H1 (cell line): ENCODE data around the gene REPIN1. TPM values are rescaled to one million over a fixed set of nuclear protein-coding genes. Genes with fewer than 3 reads are reported as not detected.

Source experiments
- CTCF ChIA-PET: fragments of 300-600 bp; sonication (Branson Sonifier 250); formaldehyde crosslinking; loops from one replicate; lab custom pipeline; 2021; ENCODE audit not compliant: partially characterized antibody; lab: Charles Lee
- POLR2A ChIA-PET: fragments of 300-600 bp; sonication (Branson Sonifier 250); formaldehyde crosslinking; loops from one replicate; lab custom pipeline; 2021; ENCODE audit warnings: inconsistent platforms; ENCODE audit not compliant: partially characterized antibody; lab: Charles Lee
- DNase-seq, 2 experiments: peaks; one replicate each; pipeline versions ENCODE4 v3.0.0 to v3.0.0-alpha.2; 2010 to 2022; ENCODE audit warnings: low spot score in 2 of 2, low read depth in 1 of 2, mixed read lengths in 1 of 2
- FAIRE-seq: peaks from 2 replicates; lab custom pipeline; 2011; peaks lifted over from hg19 to GRCh38; lab: Jason Lieb, UNC
- H2AFZ ChIP-seq: 2 replicates; pipeline ENCODE4 v1.8.1; 2012; ENCODE audit warnings: low read length, inconsistent platforms
- H2AK5ac ChIP-seq: 2 replicates; pipeline ENCODE4 v1.6.1; 2013; ENCODE audit warnings: low read depth, low read length
- H2BK120ac ChIP-seq: replicated peaks from 2 replicates; pipeline ENCODE3; 2013; ENCODE audit warnings: low read depth, low read length, inconsistent platforms
- H2BK12ac ChIP-seq: 2 replicates; pipeline ENCODE4 v1.6.1; 2013; ENCODE audit warnings: low read depth, low read length
- H2BK15ac ChIP-seq: 2 replicates; pipeline ENCODE4 v1.6.1; 2013; ENCODE audit warnings: low read length
- H2BK20ac ChIP-seq: 2 replicates; pipeline ENCODE4 v1.6.1; 2013; ENCODE audit warnings: low read length
- H2BK5ac ChIP-seq: 2 replicates; pipeline ENCODE4 v1.6.1; 2013; ENCODE audit warnings: low read depth, low read length
- H3K14ac ChIP-seq: 2 replicates; pipeline ENCODE4 v1.6.1; 2013; ENCODE audit warnings: inconsistent platforms; ENCODE audit not compliant: insufficient read length
- H3K18ac ChIP-seq: 2 replicates; pipeline ENCODE4 v1.6.1; 2013; ENCODE audit warnings: low read length; ENCODE audit errors: extremely low read depth
- H3K23ac ChIP-seq: 2 replicates; pipeline ENCODE4 v1.6.1; 2013; ENCODE audit warnings: inconsistent platforms; ENCODE audit not compliant: insufficient read length
- H3K23me2 ChIP-seq: 2 replicates; pipeline ENCODE4 v1.6.1; 2013; ENCODE audit warnings: low read depth, low read length
- H3K27ac ChIP-seq: 2 replicates; pipeline ENCODE4 v1.6.1; 2011; ENCODE audit warnings: low read depth, low read length, inconsistent platforms
- H3K27me3 ChIP-seq, 4 experiments: replicated peaks in 1 of 4; 1 replicate in 1 of 4; 2 replicates in 3 of 4; pipeline versions ENCODE4 v1.6.1 to v1.8.1; 2011 to 2013; ENCODE audit warnings: low read length in 3 of 4, mild to moderate bottlenecking in 3 of 4, inconsistent platforms in 2 of 4, mixed read lengths in 2 of 4, moderate library complexity in 1 of 4; ENCODE audit not compliant: control insufficient read depth in 3 of 4, insufficient read depth in 3 of 4; ENCODE audit errors: extremely low read depth in 1 of 4
- H3K36me3 ChIP-seq, 4 experiments: 2 replicates each; pipeline versions ENCODE4 v1.6.1 to v1.8.1; 2011 to 2013; ENCODE audit warnings: mild to moderate bottlenecking in 4 of 4, low read length in 3 of 4, moderate library complexity in 2 of 4, control low read depth in 1 of 4, inconsistent platforms in 1 of 4; ENCODE audit not compliant: insufficient read depth in 4 of 4, control insufficient read depth in 2 of 4
- H3K4ac ChIP-seq: replicated peaks from 2 replicates; pipeline ENCODE3; 2013; ENCODE audit warnings: low read length, low read depth, mixed read lengths, inconsistent platforms; ENCODE audit not compliant: insufficient read length
- H3K4me1 ChIP-seq, 4 experiments: replicated peaks in 1 of 4; 1 replicate in 1 of 4; 2 replicates in 3 of 4; pipeline versions ENCODE4 v1.6.1 to v1.8.1; 2011 to 2013; ENCODE audit warnings: low read length in 3 of 4, inconsistent platforms in 2 of 4, mixed read lengths in 1 of 4; ENCODE audit not compliant: insufficient read depth in 4 of 4, control insufficient read depth in 3 of 4
- H3K4me2 ChIP-seq, 2 experiments: 2 replicates each; pipeline versions ENCODE4 v1.6.1 to v1.8.1; 2011 to 2013; ENCODE audit warnings: low read depth in 2 of 2, low read length in 2 of 2, control low read depth in 1 of 2, inconsistent platforms in 1 of 2, mild to moderate bottlenecking in 1 of 2; ENCODE audit not compliant: insufficient read depth in 1 of 2
- H3K4me3 ChIP-seq, 4 experiments: fragments of 200-600, 300-600 bp in 1 of 4; sonication (generic), shearing (Covaris generic), sonication (Bioruptor Twin) in 1 of 4; 2 replicates each; pipeline versions ENCODE4 v1.5.1 to v1.8.1; 2011 to 2016; ENCODE audit warnings: low read length in 4 of 4, low read depth in 3 of 4, control low read depth in 2 of 4, inconsistent platforms in 2 of 4, mild to moderate bottlenecking in 2 of 4, mixed read lengths in 1 of 4, moderate library complexity in 1 of 4; ENCODE audit not compliant: insufficient read depth in 2 of 4; ENCODE audit errors: extremely low read depth in 1 of 4
- H3K56ac ChIP-seq: replicated peaks from 2 replicates; pipeline ENCODE3; 2013; ENCODE audit warnings: low read depth, mild to moderate bottlenecking, mixed read lengths, low read length, inconsistent platforms; ENCODE audit not compliant: insufficient read length
- H3K79me1 ChIP-seq: 2 replicates; pipeline ENCODE4 v1.6.1; 2013; ENCODE audit warnings: low read depth, low read length, control low read depth
- H3K79me2 ChIP-seq, 2 experiments: 2 replicates each; pipeline versions ENCODE4 v1.6.1 to v1.8.1; 2012 to 2013; ENCODE audit warnings: low read length in 2 of 2, mild to moderate bottlenecking in 2 of 2, inconsistent platforms in 1 of 2; ENCODE audit not compliant: insufficient read depth in 2 of 2, control insufficient read depth in 1 of 2
- H3K9ac ChIP-seq, 4 experiments: replicated peaks in 1 of 4; 1 replicate in 1 of 4; 2 replicates in 3 of 4; pipeline versions ENCODE4 v1.6.1 to v1.8.1; 2011 to 2013; ENCODE audit warnings: low read depth in 3 of 4, low read length in 3 of 4, control low read depth in 2 of 4, mild to moderate bottlenecking in 2 of 4, moderate library complexity in 2 of 4, inconsistent platforms in 1 of 4; ENCODE audit errors: extremely low read depth in 1 of 4
- H3K9me3 ChIP-seq, 2 experiments: 2 replicates each; pipeline versions ENCODE4 v1.6.1 to v1.8.1; 2012 to 2013; ENCODE audit warnings: mild to moderate bottlenecking in 2 of 2, moderate library complexity in 2 of 2, control low read depth in 1 of 2, inconsistent platforms in 1 of 2, low read depth in 1 of 2, low read length in 1 of 2, mixed read lengths in 1 of 2; ENCODE audit not compliant: insufficient read depth in 2 of 2
- H4K20me1 ChIP-seq, 2 experiments: replicated peaks in 1 of 2; 2 replicates each; pipeline versions ENCODE3 to v1.8.1; 2011 to 2013; ENCODE audit warnings: inconsistent platforms in 2 of 2, low read length in 2 of 2, mild to moderate bottlenecking in 1 of 2; ENCODE audit not compliant: insufficient read depth in 2 of 2, control insufficient read depth in 1 of 2
- H4K5ac ChIP-seq: 2 replicates; pipeline ENCODE4 v1.6.1; 2013; ENCODE audit warnings: low read length, low read depth, mixed read lengths, inconsistent platforms; ENCODE audit not compliant: insufficient read length
- H4K8ac ChIP-seq: 2 replicates; pipeline ENCODE4 v1.8.0; 2013; ENCODE audit warnings: mild to moderate bottlenecking, moderate library complexity, low read length, inconsistent platforms; ENCODE audit not compliant: insufficient read depth; ENCODE audit errors: extremely low read depth
- H4K91ac ChIP-seq: replicated peaks from 2 replicates; pipeline ENCODE3; 2013; ENCODE audit warnings: low read length, mixed read lengths, inconsistent platforms; ENCODE audit not compliant: insufficient read length
- ATF3 ChIP-seq: IDR thresholded peaks from 2 replicates; pipeline ENCODE4 v1.6.1; 2011; ENCODE audit warnings: low read depth, mild to moderate bottlenecking, low read length; ENCODE audit not compliant: insufficient read depth
- FOSL1 ChIP-seq: IDR thresholded peaks from 2 replicates; pipeline ENCODE4 v1.6.1; 2011; ENCODE audit warnings: mild to moderate bottlenecking, low read depth, low read length, moderate library complexity; ENCODE audit not compliant: insufficient read depth
- NANOG ChIP-seq: IDR thresholded peaks from 2 replicates; pipeline ENCODE4 v1.6.1; 2011; ENCODE audit warnings: low read length, low read depth, mild to moderate bottlenecking, inconsistent platforms; ENCODE audit not compliant: insufficient read depth, poor library complexity, severe bottlenecking
- RAD21 ChIP-seq, 2 experiments: IDR thresholded peaks in 1 of 2; conservative IDR thresholded peaks in 1 of 2; 2 replicates each; pipeline ENCODE4 v1.6.1; 2011; ENCODE audit warnings: low read depth in 2 of 2, low read length in 2 of 2, improper control_type of control experiment in 1 of 2, inconsistent platforms in 1 of 2, mild to moderate bottlenecking in 1 of 2, moderate library complexity in 1 of 2
- SIX5 ChIP-seq: IDR thresholded peaks from 2 replicates; pipeline ENCODE4 v1.6.1; 2011; ENCODE audit warnings: mild to moderate bottlenecking, low read depth, low read length
- SRF ChIP-seq: IDR thresholded peaks from 2 replicates; pipeline ENCODE4 v1.6.1; 2011; ENCODE audit warnings: mild to moderate bottlenecking, low read depth, low read length, moderate library complexity
- TEAD4 ChIP-seq: IDR thresholded peaks from 2 replicates; pipeline ENCODE4 v1.6.1; 2012; ENCODE audit warnings: low read depth, low read length, inconsistent platforms, mixed read lengths
- WGBS, 2 experiments: shearing (Covaris generic) in 1 of 2; methylation state at CpG; one replicate each; pipeline versions ENCODE4 v1.1.6 to v1.1.7; 2013 to 2015; ENCODE audit warnings: low lambda C conversion rate in 2 of 2, mixed read lengths in 2 of 2, inconsistent platforms in 1 of 2, low coverage in 1 of 2, missing lambda C conversion rate in 1 of 2; ENCODE audit not compliant: insufficient replicate concordance in 2 of 2, insufficient coverage in 1 of 2, insufficient read length in 1 of 2; ENCODE audit errors: extremely low coverage in 1 of 2, missing lambda C conversion rate in 1 of 2; 5-methylcytosine and 5-hydroxymethylcytosine counted together
- polyA plus RNA-seq, 7 experiments: library from polyadenylated mRNA; depleted of rRNA in 3 of 7; stranded (reverse) in 5 of 7; unstranded in 2 of 7; fragments of >200 nt in 5 of 7; fragments of 200-250 nt in 2 of 7; gene quantifications; 1 replicate in 5 of 7; 2 replicates in 1 of 7; 4 replicates in 1 of 7; pipeline versions ENCODE4 v1.2.1 to v1.2.3, GENCODE V29; 2011 to 2013; ENCODE audit warnings: missing spikeins in 2 of 7, mixed read lengths in 2 of 7
- total RNA-seq: library from RNA; stranded (reverse); fragmentation: NEBNext Ultra II Directional; extraction: Animal tissue kit (Norgen Biotek cat#: 25700); gene quantifications from 2 replicates; pipeline ENCODE4 v1.2.1, GENCODE V29; 2021

REPIN1 gene
- total and polyA plus RNA-seq, 2 of the 8 experiments (the other 6 are each of a cell fraction or from before 2014, with no cell fraction given), result 98.6 to 125 TPM

- Histone ChIP-seq H2BK15ac (no peak overlapping the region), H3K56ac (no peak overlapping the region), H3K4me2 (no peak overlapping the region), H4K91ac (no peak overlapping the region), H3K4ac (no peak overlapping the region), H2BK20ac (no peak overlapping the region), H4K5ac (no peak overlapping the region), H3K23ac (no peak overlapping the region), H3K4me1 (peaks cover 13 to 31% (median 26%) of the 10 kb centered on the region in 4 experiments), H3K4me3 (no peak overlapping the region), H3K79me2 (peaks cover 0 to 22% of the 10 kb centered on the region in 2 experiments; a peak in 1 of 4 replicates), H3K23me2 (0 out of 2 replicates have a peak, but pooled peaks cover 1% of the 10 kb centered on the region), H3K36me3 (peaks cover 3 to 12% (median 8%) of the 10 kb centered on the region in 4 experiments; a peak in 6 of 8 replicates), H4K8ac (no peak overlapping the region), H2AFZ (no peak overlapping the region), H2BK12ac (no peak overlapping the region), H3K27me3 (no peaks in the 10 kb centered on the region; a peak in 1 of 7 replicates), H3K9me3 (no peaks in the 10 kb centered on the region), H4K20me1 (no peaks in the 10 kb centered on the region), H3K79me1 (peaks cover 2% of the 10 kb centered on the region; the same call in 1 of the 2 replicates), H2BK120ac (no peak overlapping the region), H3K27ac (no peak overlapping the region), H3K14ac (no peak overlapping the region), H2AK5ac (no peak overlapping the region), H3K9ac (no peak overlapping the region), H2BK5ac (no peak overlapping the region), H3K18ac (no peak overlapping the region)
- WGBS, 2 experiments, result 100% methylated on average over 3 of the region's 3 CpGs; no CpG with 5 or more reads in 1 of the 2 experiments
- ChIA-PET POLR2A (interaction anchor here (1.4 kb wide), 1 partner anchor 75 kb away, joined by 4 read pairs; no protein-coding TSS in a partner anchor), CTCF (interaction anchor here (0.9 to 1.9 kb wide), 4 partner anchors 8 to 75 kb away, joined by 3 to 6 read pairs (median 4); no protein-coding TSS in a partner anchor)
- FAIRE-seq, result no peak
- no peak for DNase-seq
- TF ChIP-seq NANOG, result no peak
- TF ChIP-seq TEAD4, result no peak
- no peak for TF ChIP-seq RAD21 (IDR thresholded peaks at IDR 0.05 in 1 of 2, conservative IDR thresholded peaks at IDR 0.05 in 1 of 2; ENCODE audit: low read depth in 2 of 2, low read length in 2 of 2)
- TF ChIP-seq ATF3, result no peak
- no peak for TF ChIP-seq FOSL1
- TF ChIP-seq SIX5, result no peak
- no peak for TF ChIP-seq SRF
Measured at GRCh38 chr7:150327308-150327707, 41.3 kb upstream of the REPIN1 start.
